HepG2 (cell line): ENCODE results near the gene AUTS2. TPM values are rescaled to one million over a fixed set of nuclear protein-coding genes. Genes with fewer than 3 reads are reported as not detected.

Experiments
- ATAC-seq: fragments of 200-7000 bp; cut with Tn5 transposase; 3 replicates; pipeline ENCODE4 v1.9.1; 2020; ENCODE audit warnings: mild to moderate bottlenecking, moderate library complexity
- BruUV-seq: library from RNA; stranded (reverse); fragments of 400-500 nt; replicated peaks from 2 replicates; lab custom pipeline; 2021; lab: Mats Ljungman, UMichigan
- CTCF ChIA-PET: fragments of 300-600 bp; formaldehyde crosslinking; extraction: SDS; loops from one replicate; lab custom pipeline; 2021; ENCODE audit warnings: low total read pairs, inconsistent platforms, low intra/inter-chr PET ratio; lab: Yijun Ruan, JAX
- POLR2A ChIA-PET: fragments of 350-600 bp; sonication (Branson Sonifier 250); formaldehyde crosslinking; loops from one replicate; lab custom pipeline; 2020; ENCODE audit warnings: antibody characterized with exemption, inconsistent platforms; lab: Yijun Ruan, JAX
- DNase-seq: peaks from one replicate; pipeline ENCODE4 v3.0.0-alpha.2; 2015; ENCODE audit warnings: low spot score
- FAIRE-seq: peaks from 3 replicates; lab custom pipeline; 2011; peaks lifted over from hg19 to GRCh38; lab: Jason Lieb, UNC
- H2AFZ ChIP-seq: one replicate; pipeline ENCODE4 v1.6.1; 2011; ENCODE audit warnings: low read length, inconsistent platforms
- H3K27ac ChIP-seq: fragments of 300-600 bp; 3 replicates; pipeline ENCODE4 v1.8.0; 2011; ENCODE audit warnings: mixed run types, mild to moderate bottlenecking, mixed read lengths, low read length, inconsistent platforms; ENCODE audit not compliant: insufficient read depth; ENCODE audit errors: extremely low read length
- H3K27me3 ChIP-seq, 2 experiments: fragments of 200-600 bp in 1 of 2; 2 replicates in 1 of 2; 3 replicates in 1 of 2; pipeline versions ENCODE4 v1.6.0 to v1.8.0; 2011; ENCODE audit warnings: low read length in 2 of 2, mild to moderate bottlenecking in 2 of 2, moderate library complexity in 2 of 2, inconsistent platforms in 1 of 2; ENCODE audit not compliant: insufficient read depth in 2 of 2, control insufficient read depth in 1 of 2
- H3K36me3 ChIP-seq, 2 experiments: fragments of 200-600 bp in 1 of 2; replicated peaks in 1 of 2; 2 replicates in 1 of 2; 3 replicates in 1 of 2; pipeline versions ENCODE4 v1.5.1 to v1.8.0; 2011; ENCODE audit warnings: low read length in 2 of 2, inconsistent platforms in 1 of 2; ENCODE audit not compliant: insufficient read depth in 2 of 2, control insufficient read depth in 1 of 2
- H3K4me1 ChIP-seq: 2 replicates; pipeline ENCODE4 v1.5.1; 2012; ENCODE audit warnings: low read length, inconsistent platforms; ENCODE audit not compliant: insufficient read depth
- H3K4me2 ChIP-seq: 2 replicates; pipeline ENCODE4 v1.6.0; 2011; ENCODE audit warnings: low read depth, low read length, inconsistent platforms
- H3K4me3 ChIP-seq, 3 experiments: fragments of 200-600 bp in 1 of 3; sonication (generic), shearing (Covaris generic) in 1 of 3; replicated peaks in 1 of 3; 2 replicates each; pipeline ENCODE4 v1.5.1; 2011 to 2016; ENCODE audit warnings: low read length in 3 of 3, inconsistent platforms in 2 of 3, low read depth in 2 of 3, mild to moderate bottlenecking in 2 of 3, control low read depth in 1 of 3, mixed read lengths in 1 of 3; ENCODE audit not compliant: insufficient read depth in 1 of 3
- H3K79me2 ChIP-seq: one replicate; pipeline ENCODE4 v1.6.1; 2011; ENCODE audit warnings: low read length, inconsistent platforms; ENCODE audit not compliant: insufficient read depth
- H3K9ac ChIP-seq: 2 replicates; pipeline ENCODE4 v1.6.0; 2011; ENCODE audit warnings: mild to moderate bottlenecking, low read depth, low read length, inconsistent platforms; ENCODE audit not compliant: insufficient read depth
- H3K9me3 ChIP-seq: 2 replicates; pipeline ENCODE4 v1.5.1; 2012; ENCODE audit warnings: mild to moderate bottlenecking, low read length
- H4K20me1 ChIP-seq: 2 replicates; pipeline ENCODE4 v1.6.0; 2011; ENCODE audit warnings: inconsistent platforms, mild to moderate bottlenecking, low read length, moderate library complexity; ENCODE audit not compliant: insufficient read depth
- ATF1 ChIP-seq: IDR thresholded peaks from 2 replicates; pipeline ENCODE4 v1.6.1; 2016; ENCODE audit warnings: mild to moderate bottlenecking, control low read depth
- FOXJ3 ChIP-seq: sonication (generic); formaldehyde crosslinking; IDR thresholded peaks from 2 replicates; pipeline ENCODE4 v1.4.0; 2020; ENCODE audit warnings: missing genetic modification reagents, mild to moderate bottlenecking, borderline replicate concordance
- POGZ ChIP-seq: sonication (generic); formaldehyde crosslinking; IDR thresholded peaks from 2 replicates; pipeline ENCODE4 v1.4.0; 2020; ENCODE audit warnings: mild to moderate bottlenecking, missing genetic modification reagents
- POLR2AphosphoS5 ChIP-seq: IDR thresholded peaks from 2 replicates; pipeline ENCODE4 v1.6.1; 2012; ENCODE audit warnings: low read depth, low read length
- REXO4 ChIP-seq: sonication (generic); formaldehyde crosslinking; IDR thresholded peaks from 2 replicates; pipeline ENCODE4 v1.8.0; 2022; ENCODE audit warnings: missing genetic modification reagents, mild to moderate bottlenecking, borderline replicate concordance
- SIX1 ChIP-seq: sonication (generic); formaldehyde crosslinking; IDR thresholded peaks from 2 replicates; pipeline ENCODE4 v1.4.0; 2020; ENCODE audit warnings: missing genetic modification reagents, borderline replicate concordance
- TCF7 ChIP-seq: sonication (generic); IDR thresholded peaks from 2 replicates; pipeline ENCODE4 v1.6.1; 2016; ENCODE audit warnings: antibody characterized with exemption, low read depth
- TP53 ChIP-seq: sonication (generic); formaldehyde crosslinking; conservative IDR thresholded peaks from 2 replicates; pipeline ENCODE4 v1.4.0; 2020; ENCODE audit warnings: missing genetic modification reagents
- ZGPAT ChIP-seq: IDR thresholded peaks from 2 replicates; pipeline ENCODE4 v1.6.1; 2016; ENCODE audit warnings: mild to moderate bottlenecking
- ZNF124 ChIP-seq: sonication (generic); formaldehyde crosslinking; IDR thresholded peaks from 2 replicates; pipeline ENCODE4 v1.4.0; 2020; ENCODE audit warnings: missing genetic modification reagents
- ZNF530 ChIP-seq: sonication (generic); formaldehyde crosslinking; IDR thresholded peaks from 2 replicates; pipeline ENCODE4 v1.5.0; 2020; ENCODE audit warnings: low read depth, mild to moderate bottlenecking, missing genetic modification reagents
- ZNF607 ChIP-seq: sonication (generic); formaldehyde crosslinking; IDR thresholded peaks from 2 replicates; pipeline ENCODE4 v1.5.1; 2020; ENCODE audit warnings: missing genetic modification reagents, mild to moderate bottlenecking, borderline replicate concordance
- ZNF652 ChIP-seq: IDR thresholded peaks from 2 replicates; pipeline ENCODE4 v1.6.1; 2016; ENCODE audit warnings: low read depth, borderline replicate concordance
- ZNF746 ChIP-seq: sonication (generic); formaldehyde crosslinking; IDR thresholded peaks from 2 replicates; pipeline ENCODE4 v1.8.0; 2022; ENCODE audit warnings: mild to moderate bottlenecking, missing genetic modification reagents
- ZNF792 ChIP-seq: IDR thresholded peaks from 2 replicates; pipeline ENCODE4 v1.6.1; 2016
- WGBS: methylation state at CpG from one replicate; pipeline ENCODE4 v1.1.6; 2017; ENCODE audit warnings: low lambda C conversion rate; 5-methylcytosine and 5-hydroxymethylcytosine counted together
- in situ Hi-C: cut with HindIII; loops from 2 replicates; pipeline ENCODE4 v1.10.0; 2017; ENCODE audit warnings: low pct_unique_long_range_greater_than_20kb; ENCODE audit not compliant: extremely low pct_ligation_motif_present
- intact Hi-C: fragments of 100-400 bp; cut with micrococcal nuclease; formaldehyde crosslinking; loops from one replicate; pipeline ENCODE4 v1.10.0; 2022; ENCODE audit not compliant: unreplicated experiment
- polyA plus RNA-seq, 8 experiments: library from polyadenylated mRNA; depleted of rRNA in 3 of 8; stranded (reverse) in 7 of 8; unstranded in 1 of 8; fragments of >200 nt; fragmentation: Illumina TruSeq in 4 of 8; extraction: Trizol in 4 of 8; gene quantifications; 2 replicates each; pipeline versions ENCODE4 v1.2.1 to v1.2.3, GENCODE V29; 2011 to 2016; ENCODE audit warnings: low read depth in 4 of 8, missing spikeins in 1 of 8, mixed read lengths in 1 of 8; ENCODE audit not compliant: insufficient read depth in 1 of 8
- total RNA-seq, 5 experiments: library from RNA; depleted of rRNA; stranded (reverse); fragments of >200 nt; fragmentation: Illumina TruSeq; extraction: Trizol; gene quantifications; 2 replicates each; pipeline ENCODE4 v1.2.3, GENCODE V29; 2016; ENCODE audit warnings: low read depth in 1 of 5
- TF ChIP-seq, protein P1 (sequence below): sonication (generic); formaldehyde crosslinking; IDR thresholded peaks from 2 replicates; pipeline ENCODE4 v1.5.0; 2020; ENCODE audit warnings: missing genetic modification reagents

The AUTS2 gene
- total and polyA plus RNA-seq, 2 of the 13 experiments (the other 11 are each of a cell fraction or from before 2014, with no cell fraction given): 0.38 TPM; not detected in 1

DNA sequence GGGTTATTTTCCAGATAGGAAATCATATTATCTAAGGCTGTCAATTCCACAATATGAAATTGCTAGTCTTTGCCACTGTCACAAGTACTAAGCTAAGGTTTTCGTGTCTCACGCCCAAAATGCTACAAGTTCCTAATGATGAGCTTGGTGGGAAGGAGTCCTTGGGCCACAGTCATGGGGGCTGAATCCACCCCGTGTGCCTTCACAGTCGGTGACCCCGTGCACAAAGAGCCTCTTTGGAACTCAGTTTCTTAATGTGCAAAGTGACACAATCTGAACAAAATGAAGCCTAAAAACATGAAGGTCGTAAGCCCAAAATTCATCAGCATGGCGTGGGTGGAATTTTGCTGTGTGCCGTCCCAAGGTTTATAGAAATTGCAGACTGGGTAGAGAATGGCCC is 1196.7 kb downstream of the AUTS2 start:
- 72% methylated on average over 8 of the region's 8 CpGs for WGBS
- no peak overlapping the region for H3K27ac ChIP-seq
- H3K79me2 ChIP-seq: no peaks in the 10 kb centered on the region
- H3K27me3 ChIP-seq: no peaks in the 10 kb centered on the region
- no peak overlapping the region for H2AFZ ChIP-seq
- in situ Hi-C loops (no loop called here), intact Hi-C loops (no loop called here)
- no peak for TF ChIP-seq ZNF792 (CRISPR knock-in tag)
- no peak for TF ChIP-seq ATF1 (CRISPR knock-in tag)
- TF ChIP-seq POGZ (CRISPR knock-in tag): no peak
- no peak for TF ChIP-seq POLR2AphosphoS5
- TF ChIP-seq TP53 (CRISPR knock-in tag): no peak
- TF ChIP-seq ZGPAT (CRISPR knock-in tag): no peak
- no peak for TF ChIP-seq TCF7
- no peak for TF ChIP-seq ZNF530 (CRISPR knock-in tag)
- TF ChIP-seq ZNF124 (CRISPR knock-in tag): no peak
- TF ChIP-seq ZNF746 (CRISPR knock-in tag): no peak
- TF ChIP-seq ZNF652: no peak
- TF ChIP-seq ZNF607: no peak
- TF ChIP-seq REXO4 (CRISPR knock-in tag): no peak
- no peak for TF ChIP-seq SIX1 (CRISPR knock-in tag)
- TF ChIP-seq, protein P1, sequence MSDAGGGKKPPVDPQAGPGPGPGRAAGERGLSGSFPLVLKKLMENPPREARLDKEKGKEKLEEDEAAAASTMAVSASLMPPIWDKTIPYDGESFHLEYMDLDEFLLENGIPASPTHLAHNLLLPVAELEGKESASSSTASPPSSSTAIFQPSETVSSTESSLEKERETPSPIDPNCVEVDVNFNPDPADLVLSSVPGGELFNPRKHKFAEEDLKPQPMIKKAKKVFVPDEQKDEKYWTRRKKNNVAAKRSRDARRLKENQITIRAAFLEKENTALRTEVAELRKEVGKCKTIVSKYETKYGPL (CRISPR knock-in tag): no peak
- TF ChIP-seq FOXJ3 (CRISPR knock-in tag): no peak
- DNase-seq: no peak
- no peak overlapping the region for H3K4me3 ChIP-seq
- BruUV-seq: no TSS peak
- H3K9me3 ChIP-seq: peaks cover 20% of the 10 kb centered on the region
- H3K4me2 ChIP-seq: no peak overlapping the region
- H4K20me1 ChIP-seq: no peaks in the 10 kb centered on the region
- POLR2A ChIA-PET: no interaction called here
- H3K9ac ChIP-seq: no peak overlapping the region
- CTCF ChIA-PET: no interaction called here
- FAIRE-seq: no peak
- ATAC-seq: no peak
- no peaks in the 10 kb centered on the region for H3K36me3 ChIP-seq
- peaks cover 26% of the 10 kb centered on the region for H3K4me1 ChIP-seq
